Esophagus muscularis mucosa (tissue), 4 donors: ENCODE results near the gene CEP41. TPM values are rescaled to one million over a fixed set of nuclear protein-coding genes. Genes with fewer than 3 reads are reported as not detected.

Experiments used
- DNase-seq: peaks from one replicate; pipeline ENCODE4 v3.0.0-alpha.2; 2017; ENCODE audit errors: extremely low spot score
- H3K27ac ChIP-seq, 4 donors: fragments of 200-600 bp; sonication (generic); replicated peaks in 1 of 4; 1 replicate in 3 of 4; 2 replicates in 1 of 4; pipeline ENCODE4 v1.5.1; 2016 to 2019; ENCODE audit warnings: mild to moderate bottlenecking in 1 of 4
- H3K27me3 ChIP-seq, 4 donors: fragments of 200-600 bp; sonication (generic); one replicate each; pipeline versions ENCODE4 v1.5.1 to v1.6.0; 2016 to 2019
- H3K36me3 ChIP-seq, 4 donors: fragments of 200-600 bp; sonication (generic); one replicate each; pipeline ENCODE4 v1.5.1; 2016 to 2019
- H3K4me1 ChIP-seq, 4 donors: fragments of 200-600 bp; sonication (generic); one replicate each; pipeline ENCODE4 v1.5.1; 2016 to 2019
- H3K4me3 ChIP-seq, 4 donors: fragments of 200-600 bp; sonication (generic); 1 replicate in 2 of 4; 2 replicates in 2 of 4; pipeline ENCODE4 v1.5.1; 2016 to 2019; ENCODE audit warnings: mild to moderate bottlenecking in 4 of 4, moderate library complexity in 1 of 4
- H3K9me3 ChIP-seq, 4 donors: fragments of 200-600 bp; sonication (generic); 1 replicate in 3 of 4; 2 replicates in 1 of 4; pipeline ENCODE4 v1.5.1; 2016 to 2019
- EP300 ChIP-seq: sonication (generic); formaldehyde crosslinking; IDR thresholded peaks from one replicate; pipeline ENCODE4 v1.6.1; 2017; ENCODE audit warnings: antibody characterized with exemption
- POLR2A ChIP-seq: fragments of 450-650 bp; IDR thresholded peaks from one replicate; pipeline ENCODE4 v1.6.1; 2017; ENCODE audit warnings: antibody characterized with exemption, moderate library complexity, mild to moderate bottlenecking, low read depth
- POLR2AphosphoS5 ChIP-seq, 2 donors: sonication (generic); formaldehyde crosslinking; IDR thresholded peaks; one replicate each; pipeline ENCODE4 v1.6.1; 2017; ENCODE audit warnings: antibody characterized with exemption in 2 of 2
- WGBS: methylation state at CpG from one replicate; pipeline ENCODE4 v1.1.5; 2018; 5-methylcytosine and 5-hydroxymethylcytosine counted together
- intact Hi-C: fragments of 100-400 bp; cut with DNase I; formaldehyde crosslinking; loops from one replicate; pipeline ENCODE4 v1.15.1; 2023
- total RNA-seq, 4 donors: library from RNA; depleted of rRNA; stranded (reverse); fragments of >200 nt; gene quantifications; one replicate each; pipeline versions ENCODE4 v1.1.0 to v1.2.1, GENCODE V29; 2016
- TF ChIP-seq, protein P1 (sequence below), 3 experiments: fragments of 200-600 bp in 2 of 3; fragments of 450-650 bp in 1 of 3; sonication (generic) in 2 of 3; IDR thresholded peaks; one replicate each; pipeline ENCODE4 v1.5.1; 2017 to 2019; ENCODE audit warnings: antibody characterized with exemption in 3 of 3, mild to moderate bottlenecking in 2 of 3, moderate library complexity in 1 of 3

The CEP41 gene
- total RNA-seq, 4 donors from 2014 or later, result 0.83 to 5.9 (median 2.8) TPM

DNA sequence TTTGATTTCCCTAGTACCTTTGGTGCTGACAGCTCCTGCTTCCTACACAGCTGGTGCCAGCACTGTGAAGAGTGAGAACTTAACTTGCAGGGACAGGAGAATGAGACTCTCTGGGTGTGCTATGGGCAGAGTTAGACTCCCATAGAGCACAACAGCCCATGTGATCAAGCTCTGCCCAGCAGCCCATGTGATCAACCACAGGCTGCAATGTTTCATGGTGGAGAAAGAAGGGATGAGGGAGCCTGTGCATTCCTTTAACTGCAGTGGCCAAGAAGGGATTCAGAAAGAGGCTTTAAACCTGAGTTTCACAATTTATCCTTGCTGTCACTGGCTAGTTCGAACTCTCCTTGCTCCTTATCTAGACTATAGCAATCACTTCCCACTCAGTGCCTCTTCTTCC, 41.1 kb upstream of the CEP41 start:
- no peak for DNase-seq
- H3K36me3 ChIP-seq, result no peaks in the 10 kb centered on the region
- peaks cover 11 to 14% (median 12%) of the 10 kb centered on the region in 4 donors for H3K4me1 ChIP-seq
- WGBS, result 33% methylated on average over 1 of the region's 1 CpG
- H3K9me3 ChIP-seq, result peaks cover 0 to 13% (median 4%) of the 10 kb centered on the region in 4 donors
- no peak overlapping the region for H3K4me3 ChIP-seq
- TF ChIP-seq, protein P1, sequence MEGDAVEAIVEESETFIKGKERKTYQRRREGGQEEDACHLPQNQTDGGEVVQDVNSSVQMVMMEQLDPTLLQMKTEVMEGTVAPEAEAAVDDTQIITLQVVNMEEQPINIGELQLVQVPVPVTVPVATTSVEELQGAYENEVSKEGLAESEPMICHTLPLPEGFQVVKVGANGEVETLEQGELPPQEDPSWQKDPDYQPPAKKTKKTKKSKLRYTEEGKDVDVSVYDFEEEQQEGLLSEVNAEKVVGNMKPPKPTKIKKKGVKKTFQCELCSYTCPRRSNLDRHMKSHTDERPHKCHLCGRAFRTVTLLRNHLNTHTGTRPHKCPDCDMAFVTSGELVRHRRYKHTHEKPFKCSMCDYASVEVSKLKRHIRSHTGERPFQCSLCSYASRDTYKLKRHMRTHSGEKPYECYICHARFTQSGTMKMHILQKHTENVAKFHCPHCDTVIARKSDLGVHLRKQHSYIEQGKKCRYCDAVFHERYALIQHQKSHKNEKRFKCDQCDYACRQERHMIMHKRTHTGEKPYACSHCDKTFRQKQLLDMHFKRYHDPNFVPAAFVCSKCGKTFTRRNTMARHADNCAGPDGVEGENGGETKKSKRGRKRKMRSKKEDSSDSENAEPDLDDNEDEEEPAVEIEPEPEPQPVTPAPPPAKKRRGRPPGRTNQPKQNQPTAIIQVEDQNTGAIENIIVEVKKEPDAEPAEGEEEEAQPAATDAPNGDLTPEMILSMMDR (IDR thresholded peaks at IDR 0.05), result no peak
- no peak for TF ChIP-seq EP300
- intact Hi-C loops, result no loop called here
- peaks cover 0 to 35% (median 13%) of the 10 kb centered on the region in 4 donors for H3K27me3 ChIP-seq
- no peak overlapping the region for H3K27ac ChIP-seq

DNA sequence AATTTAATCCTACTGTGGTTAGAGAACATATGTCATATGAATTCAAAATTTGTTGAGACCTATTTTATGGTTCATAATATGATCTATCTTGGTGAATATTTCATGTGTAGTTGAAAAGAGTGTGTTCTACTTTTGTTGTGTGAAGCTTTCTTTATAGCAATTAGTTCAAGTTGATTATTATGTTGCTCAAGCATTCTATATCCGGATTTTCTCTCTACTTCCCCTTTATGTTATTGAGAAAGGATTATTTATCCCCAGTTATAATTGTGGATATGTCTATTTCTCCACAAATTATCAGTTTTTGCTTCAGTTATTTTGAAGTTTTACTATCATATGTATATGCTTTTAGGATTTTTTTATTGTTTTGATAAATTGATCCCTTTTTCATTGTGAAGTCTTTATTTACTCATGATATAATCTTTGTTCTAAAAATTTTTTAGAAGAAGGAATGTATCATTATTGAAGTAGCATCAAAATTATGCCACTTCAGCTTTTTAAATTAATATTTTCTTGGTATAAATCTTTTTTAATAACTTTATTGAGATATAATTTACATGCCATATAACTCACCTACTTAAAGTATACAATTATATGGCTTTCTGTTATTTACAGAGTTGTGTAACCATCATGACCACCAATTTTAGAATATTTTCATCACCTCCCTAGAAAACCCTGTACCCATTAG, 39.0 kb upstream of the CEP41 start:
- no peak for DNase-seq
- Histone ChIP-seq H3K36me3 (no peaks in the 10 kb centered on the region), H3K27me3 (peaks cover 0 to 15% (median 0%) of the 10 kb centered on the region in 4 donors), H3K9me3 (peaks cover 0 to 13% (median 4%) of the 10 kb centered on the region in 4 donors), H3K4me1 (no peaks in the 10 kb centered on the region), H3K27ac (no peak overlapping the region), H3K4me3 (no peak overlapping the region)
- 83% methylated on average over 1 of the region's 1 CpG for WGBS
- intact Hi-C loops, result no loop called here
- no peak for TF ChIP-seq POLR2AphosphoS5 (IDR thresholded peaks at IDR 0.05)
- TF ChIP-seq EP300, result no peak
- TF ChIP-seq, protein P1 (IDR thresholded peaks at IDR 0.05), result no peak
- TF ChIP-seq POLR2A, result no peak

DNA sequence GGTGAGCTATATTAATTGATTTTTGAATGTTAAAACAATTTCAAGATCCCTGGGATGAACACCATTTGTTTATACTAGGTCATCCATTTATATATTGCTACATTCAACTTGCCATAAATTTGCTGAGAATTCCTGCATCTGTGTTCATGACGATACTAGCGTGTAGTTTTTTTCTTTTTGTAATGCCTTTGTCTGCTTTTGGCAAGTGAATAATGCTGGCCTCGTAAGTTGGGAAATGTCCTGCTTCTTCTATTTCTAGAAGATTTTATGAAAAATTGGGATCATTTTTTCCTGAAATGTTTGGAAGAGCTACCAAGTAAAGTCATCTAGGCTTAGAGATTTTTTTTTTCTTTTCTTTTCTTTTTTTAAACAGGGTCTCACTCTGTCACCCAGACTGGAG, 38.2 kb upstream of the CEP41 start:
- TF ChIP-seq POLR2AphosphoS5 (IDR thresholded peaks at IDR 0.05), result no peak
- TF ChIP-seq, protein P1 (IDR thresholded peaks at IDR 0.05), result no peak
- TF ChIP-seq POLR2A, result no peak
- no peak for TF ChIP-seq EP300
- intact Hi-C loops, result no loop called here

DNA sequence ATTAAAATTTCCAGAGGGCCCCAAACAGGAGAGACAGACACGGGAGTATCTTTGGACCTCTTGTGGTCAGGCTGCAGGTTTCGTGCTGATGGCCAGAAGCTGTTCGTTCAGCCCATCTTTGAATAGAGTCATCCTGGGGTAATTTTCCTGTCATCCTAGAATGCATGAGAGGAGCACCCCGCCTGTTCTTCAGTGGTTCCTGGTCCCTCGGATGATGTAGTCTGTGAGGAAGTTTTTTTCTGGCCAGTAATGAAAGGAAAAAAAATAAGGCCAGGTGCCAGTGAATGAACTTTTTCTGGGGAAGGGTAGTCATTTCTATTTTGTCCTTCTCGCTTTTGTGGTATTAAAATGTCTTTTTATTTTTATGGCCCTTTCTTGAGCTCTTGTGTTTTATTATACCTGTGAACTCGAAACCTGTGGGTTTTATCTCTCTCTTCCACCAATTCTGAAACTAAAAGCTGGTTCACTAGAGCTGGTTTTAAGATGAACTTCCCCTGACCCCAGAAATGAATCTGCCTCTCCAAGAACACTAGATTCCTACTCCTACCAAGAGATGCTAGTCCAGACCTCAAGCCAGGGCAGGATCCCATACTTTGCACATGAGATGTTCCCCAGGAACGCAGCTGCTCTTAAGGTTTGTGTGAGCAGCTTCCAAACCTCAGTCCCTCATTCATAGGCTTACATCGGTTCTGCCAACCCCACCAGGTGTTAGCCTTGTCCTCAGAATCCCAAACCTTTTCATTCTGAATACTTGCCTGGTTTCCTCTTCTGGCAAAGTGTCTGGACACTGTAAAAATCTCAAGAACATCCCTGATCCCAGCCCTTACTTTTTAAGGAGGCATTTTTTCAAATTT, 35.7 kb upstream of the CEP41 start:
- no peak overlapping the region for H3K27ac ChIP-seq
- no peak overlapping the region for H3K4me3 ChIP-seq
- H3K4me1 ChIP-seq, result no peaks in the 10 kb centered on the region
- intact Hi-C loops, result no loop called here
- 75% methylated on average over 9 of the region's 9 CpGs for WGBS
- H3K36me3 ChIP-seq, result no peaks in the 10 kb centered on the region
- no peak for DNase-seq
- TF ChIP-seq, protein P1 (IDR thresholded peaks at IDR 0.05), result no peak
- TF ChIP-seq POLR2AphosphoS5 (IDR thresholded peaks at IDR 0.05), result no peak
- H3K9me3 ChIP-seq, result peaks cover 0 to 13% (median 4%) of the 10 kb centered on the region in 4 donors
- H3K27me3 ChIP-seq, result no peaks in the 10 kb centered on the region

More for the DNA sequence above, 38.2 kb upstream of the CEP41 start:
- Histone ChIP-seq H3K9me3 (peaks cover 0 to 13% (median 4%) of the 10 kb centered on the region in 4 donors), H3K36me3 (no peaks in the 10 kb centered on the region), H3K27ac (no peak overlapping the region), H3K4me3 (no peak overlapping the region), H3K27me3 (peaks cover 0 to 10% (median 0%) of the 10 kb centered on the region in 4 donors), H3K4me1 (no peaks in the 10 kb centered on the region)
- DNase-seq, result no peak
- 60% methylated on average over 3 of the region's 3 CpGs for WGBS
